ENCODE results near the gene EEFSEC.

DNA sequence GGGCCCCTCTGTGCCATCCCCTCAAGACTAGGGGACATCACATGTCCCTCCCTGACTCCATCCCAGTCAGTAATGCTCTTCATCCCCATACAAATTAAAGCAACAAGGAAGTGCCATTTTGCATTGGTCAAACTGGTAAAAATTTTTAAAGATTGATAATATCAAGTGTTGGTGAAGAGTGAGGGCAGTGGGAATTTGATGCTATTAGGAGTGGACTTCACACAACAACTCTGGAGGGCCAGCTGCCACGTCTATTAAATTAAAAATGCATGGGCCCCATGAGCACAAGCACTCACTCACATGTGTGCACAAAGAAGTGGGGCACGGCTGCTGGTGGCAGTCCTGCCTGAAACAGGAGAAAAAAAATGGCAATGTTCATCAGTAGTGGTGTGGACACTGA lies 265.6 kb downstream of the EEFSEC start:
- TF ChIP-seq, protein P1, sequence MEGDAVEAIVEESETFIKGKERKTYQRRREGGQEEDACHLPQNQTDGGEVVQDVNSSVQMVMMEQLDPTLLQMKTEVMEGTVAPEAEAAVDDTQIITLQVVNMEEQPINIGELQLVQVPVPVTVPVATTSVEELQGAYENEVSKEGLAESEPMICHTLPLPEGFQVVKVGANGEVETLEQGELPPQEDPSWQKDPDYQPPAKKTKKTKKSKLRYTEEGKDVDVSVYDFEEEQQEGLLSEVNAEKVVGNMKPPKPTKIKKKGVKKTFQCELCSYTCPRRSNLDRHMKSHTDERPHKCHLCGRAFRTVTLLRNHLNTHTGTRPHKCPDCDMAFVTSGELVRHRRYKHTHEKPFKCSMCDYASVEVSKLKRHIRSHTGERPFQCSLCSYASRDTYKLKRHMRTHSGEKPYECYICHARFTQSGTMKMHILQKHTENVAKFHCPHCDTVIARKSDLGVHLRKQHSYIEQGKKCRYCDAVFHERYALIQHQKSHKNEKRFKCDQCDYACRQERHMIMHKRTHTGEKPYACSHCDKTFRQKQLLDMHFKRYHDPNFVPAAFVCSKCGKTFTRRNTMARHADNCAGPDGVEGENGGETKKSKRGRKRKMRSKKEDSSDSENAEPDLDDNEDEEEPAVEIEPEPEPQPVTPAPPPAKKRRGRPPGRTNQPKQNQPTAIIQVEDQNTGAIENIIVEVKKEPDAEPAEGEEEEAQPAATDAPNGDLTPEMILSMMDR (IDR thresholded peaks at IDR 0.05 in 8 of 11, conservative IDR thresholded peaks at IDR 0.05 in 3 of 11) = no peak
- TF ChIP-seq POLR2A (IDR thresholded peaks at IDR 0.05) = no peak
